ENCODE data around the gene OR4D1.

The OR4D1 gene

DNA sequence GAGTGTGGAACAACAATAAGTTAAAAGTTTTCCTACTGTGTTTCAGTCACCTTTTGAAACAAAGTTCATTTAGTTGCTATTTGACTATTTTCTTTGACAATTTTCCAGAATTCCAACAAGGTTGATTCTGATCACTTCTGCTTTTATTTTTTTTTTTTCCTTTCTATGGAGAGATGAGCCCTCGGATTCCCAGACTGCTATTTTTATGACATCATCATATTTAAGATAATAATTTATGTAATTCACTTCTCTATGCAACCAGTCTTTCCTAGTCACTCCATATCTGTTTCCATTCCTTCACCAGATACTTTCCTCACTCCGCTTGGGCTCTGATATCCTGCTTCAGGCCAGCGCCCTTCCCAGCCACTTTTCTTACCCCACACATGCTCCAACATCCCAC, 26.7 kb downstream of the OR4D1 start:
- no peak overlapping the region for H3K4me3 ChIP-seq (ENCODE audit: low read depth, low read length)
- TF ChIP-seq CTCF (IDR thresholded peaks at IDR 0.05; ENCODE audit: low read depth, low read length): no peak

DNA sequence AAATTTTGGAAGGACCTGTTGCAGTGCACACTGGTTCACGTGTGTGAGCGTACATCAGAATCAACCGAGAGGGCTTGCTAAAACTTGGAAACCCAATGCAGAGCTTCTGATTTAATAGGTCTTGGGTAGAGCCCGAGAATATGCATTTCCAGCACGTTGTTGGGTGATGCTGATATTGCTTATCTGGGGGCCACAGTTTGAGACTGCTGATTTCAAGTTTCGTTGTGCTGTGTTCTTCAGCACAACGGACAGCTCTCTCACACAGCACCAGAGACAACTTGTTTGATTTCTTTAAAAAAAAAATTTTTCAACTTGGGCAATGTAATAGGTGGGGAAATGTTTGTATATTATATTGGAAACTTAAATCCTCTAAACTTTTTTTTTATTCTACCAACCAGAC, 28.0 kb downstream of the OR4D1 start:
- no peak for TF ChIP-seq CTCF (IDR thresholded peaks at IDR 0.05; ENCODE audit: low read depth, low read length)
- H3K4me3 ChIP-seq (ENCODE audit: low read depth, low read length): no peak overlapping the region

DNA sequence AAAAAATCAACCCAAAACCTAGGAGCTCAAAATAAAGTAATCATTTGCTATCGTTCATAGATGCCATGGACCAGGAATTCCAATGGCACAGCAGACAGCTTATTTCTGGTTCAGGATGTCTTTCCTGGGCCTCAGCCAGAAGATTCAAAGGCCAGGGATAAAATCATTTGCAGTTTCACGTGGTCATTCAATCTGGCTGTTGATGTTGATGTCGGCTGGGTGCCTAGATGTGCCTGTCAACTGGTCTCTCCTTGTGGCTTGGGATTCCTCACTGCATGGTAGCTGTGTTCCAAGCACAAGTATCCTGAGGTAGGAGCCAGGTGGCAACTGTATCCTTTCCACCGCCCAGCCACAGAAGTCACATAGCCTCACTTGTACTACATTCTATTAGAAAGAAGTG, 33.6 kb downstream of the OR4D1 start:
- H3K4me3 ChIP-seq (ENCODE audit: low read depth, low read length): no peak overlapping the region
- TF ChIP-seq CTCF (IDR thresholded peaks at IDR 0.05; ENCODE audit: low read depth, low read length): no peak

DNA sequence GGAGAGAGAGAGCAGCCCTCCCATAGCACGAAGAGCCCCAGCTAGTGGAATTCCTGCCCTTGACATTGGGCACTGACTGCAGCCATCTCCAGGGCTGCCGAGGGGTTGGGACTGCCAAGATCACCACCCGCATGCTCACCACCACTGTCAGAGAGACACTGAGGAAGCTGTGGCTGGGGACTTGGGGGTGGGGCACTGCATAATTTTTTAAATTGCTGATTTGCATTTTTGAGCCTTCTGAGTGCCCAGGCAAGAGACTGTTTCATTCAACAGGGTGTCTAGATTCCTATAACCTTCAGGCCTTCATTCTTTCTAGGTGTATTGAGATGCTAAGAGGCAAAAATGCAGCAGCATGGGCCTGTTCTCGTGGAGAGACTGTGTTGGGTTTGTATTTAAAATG, 35.3 kb downstream of the OR4D1 start:
- no peak for TF ChIP-seq CTCF (IDR thresholded peaks at IDR 0.05; ENCODE audit: low read depth, low read length)

DNA sequence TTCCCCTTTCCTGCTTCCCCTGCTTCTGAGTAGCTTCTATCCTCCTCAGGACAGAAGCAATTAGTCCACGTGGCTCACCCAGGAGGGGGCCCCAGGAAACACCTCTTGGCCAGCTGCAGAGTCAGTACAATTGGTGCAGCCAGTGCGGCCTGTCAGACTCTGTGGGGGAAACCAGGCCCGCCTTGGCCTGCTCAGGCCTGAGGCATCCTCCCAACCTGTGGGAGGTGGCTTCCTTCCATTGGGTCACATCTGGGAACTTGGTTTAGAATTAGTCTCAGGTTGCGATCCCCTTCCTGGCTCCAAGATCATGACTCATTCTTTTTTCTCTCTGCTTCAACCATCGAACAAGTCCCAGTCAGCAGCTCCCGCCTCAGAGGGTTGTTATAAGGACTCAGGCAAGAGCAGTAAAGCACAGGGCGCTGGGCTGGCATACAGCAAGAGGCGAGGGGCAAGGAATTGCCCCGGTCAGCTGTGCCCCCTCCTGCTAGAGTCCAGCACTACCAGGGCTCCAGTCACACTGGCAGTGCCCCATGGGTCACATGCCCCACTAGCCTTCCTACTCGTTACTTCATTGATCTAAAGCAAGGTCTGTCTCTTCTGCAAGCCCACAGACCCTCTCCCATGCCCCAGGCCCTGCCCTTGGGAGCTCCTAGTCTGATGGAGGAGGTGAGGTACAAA, 36.3 kb downstream of the OR4D1 start:
- H3K4me3 ChIP-seq (ENCODE audit: low read depth, low read length): no peak overlapping the region
- TF ChIP-seq CTCF (IDR thresholded peaks at IDR 0.05; ENCODE audit: low read depth, low read length): no peak

More for the DNA sequence above, 35.3 kb downstream of the OR4D1 start:
- no peak overlapping the region for H3K4me3 ChIP-seq (ENCODE audit: low read depth, low read length)

- no peak for TF ChIP-seq CTCF (IDR thresholded peaks at IDR 0.05; ENCODE audit: low read depth, low read length)
These were observed 37.0 kb downstream of the OR4D1 start for GRCh38 chr17:58184986-58185761.

GRCh38 chr17:58186591-58186990, 38.4 kb downstream of the OR4D1 start:
- TF ChIP-seq CTCF (IDR thresholded peaks at IDR 0.05; ENCODE audit: low read depth, low read length): no peak
- H3K4me3 ChIP-seq (ENCODE audit: low read depth, low read length): no peak overlapping the region

More at GRCh38 chr17:58184986-58185761, 37.0 kb downstream of the OR4D1 start:
- H3K4me3 ChIP-seq (ENCODE audit: low read depth, low read length): no peak overlapping the region

Data from WI38 (cell line).